ENCODE data around the gene KANK4.

GRCh38 chr1:62208970-62209369 is 110.3 kb downstream of the KANK4 start:
- TF ChIP-seq EZH2 (IDR thresholded peaks at IDR 0.05; ENCODE audit: low read depth, low read length, severe bottlenecking) (no peak), CHD1 (IDR thresholded peaks at IDR 0.05; ENCODE audit: low read depth, low read length) (no peak)

Measured in H1 (cell line).